Hematopoietic multipotent progenitor cell treated with erythropoietin and hydrocortisone succinate and interleukin-3 and kit ligand, for 17 days (in vitro differentiated cells): ENCODE measurements around the gene ASPSCR1.

Source experiments
- DNase-seq: peaks from one replicate; pipeline ENCODE4 v3.0.0-alpha.2; 2015; ENCODE audit warnings: low spot score

Gene ASPSCR1

GRCh38 chr17:81999976-82000802 lies 22.8 kb downstream of the ASPSCR1 start:
- no peak for DNase-seq

GRCh38 chr17:82000803-82001570 lies 23.6 kb downstream of the ASPSCR1 start:
- DNase-seq = no peak

- DNase-seq = no peak
These were observed 24.2 kb downstream of the ASPSCR1 start for GRCh38 chr17:82001571-82002056.

- DNase-seq = no peak
These were observed 26.3 kb downstream of the ASPSCR1 start for GRCh38 chr17:82003411-82004381.

- no peak for DNase-seq
These were observed 27.4 kb downstream of the ASPSCR1 start for GRCh38 chr17:82004517-82005455.

GRCh38 chr17:82005701-82006348 lies 28.4 kb downstream of the ASPSCR1 start:
- no peak for DNase-seq

- DNase-seq = no peak
These were observed 29.2 kb downstream of the ASPSCR1 start for GRCh38 chr17:82006468-82007227.

GRCh38 chr17:82007228-82007494 lies 29.7 kb downstream of the ASPSCR1 start:
- no peak for DNase-seq

GRCh38 chr17:82007495-82008257 lies 30.2 kb downstream of the ASPSCR1 start:
- no peak for DNase-seq

- DNase-seq = no peak
These were observed 31.0 kb downstream of the ASPSCR1 start for GRCh38 chr17:82008258-82008940.

- no peak for DNase-seq
These were observed 31.5 kb downstream of the ASPSCR1 start for GRCh38 chr17:82008941-82009405.

- DNase-seq = no peak
These were observed 32.0 kb downstream of the ASPSCR1 start for GRCh38 chr17:82009413-82009812.

- DNase-seq = no peak
These were observed 33.4 kb downstream of the ASPSCR1 start for GRCh38 chr17:82010575-82011525.

- DNase-seq = no peak
These were observed 34.3 kb downstream of the ASPSCR1 start for GRCh38 chr17:82011617-82012187.

- no peak for DNase-seq
These were observed 34.8 kb downstream of the ASPSCR1 start for GRCh38 chr17:82012261-82012639.

- DNase-seq = no peak
These were observed 35.3 kb downstream of the ASPSCR1 start for GRCh38 chr17:82012640-82013295.
